Measurements from ENCODE around the gene CYB5RL. TPM values are rescaled to one million over a fixed set of nuclear protein-coding genes. Genes with fewer than 3 reads are reported as not detected.

Gene CYB5RL
- total and polyA plus RNA-seq, 7 donors: 1.4 to 5.7 (median 4.4) TPM

DNA sequence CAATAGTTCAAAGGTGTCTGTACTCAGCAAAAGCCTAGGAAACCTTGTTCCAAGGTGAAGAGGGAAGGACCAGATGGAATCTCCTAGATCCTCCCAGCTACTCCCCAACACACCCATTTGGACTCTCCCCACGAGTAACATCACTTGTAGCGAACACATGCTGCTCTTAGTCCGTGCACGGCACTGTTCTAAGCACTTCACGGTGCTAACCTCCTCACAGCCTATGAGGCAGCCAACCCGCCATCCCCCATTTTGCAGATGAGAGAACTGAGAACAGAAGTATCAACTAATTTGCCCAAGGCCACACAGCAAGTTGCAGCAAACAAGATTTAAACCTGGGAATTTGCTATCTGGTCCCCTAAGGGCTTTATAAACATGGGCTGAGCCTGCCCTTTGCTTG, 24.4 kb upstream of the CYB5RL start:
- WGBS, 2 donors: 83 to 96% methylated on average over 6 of the region's 6 CpGs
- Histone ChIP-seq H3K4me1 (peaks cover 0 to 40% (median 36%) of the 10 kb centered on the region in 4 donors), H3K27me3 (no peaks in the 10 kb centered on the region), H3K9me3 (no peaks in the 10 kb centered on the region), H3K27ac (no peak overlapping the region), H3K36me3 (peaks cover 0 to 24% (median 3%) of the 10 kb centered on the region in 4 donors), H3K4me3 (no peak overlapping the region)
- TF ChIP-seq POLR2A (IDR thresholded peaks at IDR 0.05) (no peak), EP300 (IDR thresholded peaks at IDR 0.05) (no peak), POLR2AphosphoS5 (IDR thresholded peaks at IDR 0.05) (no peak)
- TF ChIP-seq, protein P1, sequence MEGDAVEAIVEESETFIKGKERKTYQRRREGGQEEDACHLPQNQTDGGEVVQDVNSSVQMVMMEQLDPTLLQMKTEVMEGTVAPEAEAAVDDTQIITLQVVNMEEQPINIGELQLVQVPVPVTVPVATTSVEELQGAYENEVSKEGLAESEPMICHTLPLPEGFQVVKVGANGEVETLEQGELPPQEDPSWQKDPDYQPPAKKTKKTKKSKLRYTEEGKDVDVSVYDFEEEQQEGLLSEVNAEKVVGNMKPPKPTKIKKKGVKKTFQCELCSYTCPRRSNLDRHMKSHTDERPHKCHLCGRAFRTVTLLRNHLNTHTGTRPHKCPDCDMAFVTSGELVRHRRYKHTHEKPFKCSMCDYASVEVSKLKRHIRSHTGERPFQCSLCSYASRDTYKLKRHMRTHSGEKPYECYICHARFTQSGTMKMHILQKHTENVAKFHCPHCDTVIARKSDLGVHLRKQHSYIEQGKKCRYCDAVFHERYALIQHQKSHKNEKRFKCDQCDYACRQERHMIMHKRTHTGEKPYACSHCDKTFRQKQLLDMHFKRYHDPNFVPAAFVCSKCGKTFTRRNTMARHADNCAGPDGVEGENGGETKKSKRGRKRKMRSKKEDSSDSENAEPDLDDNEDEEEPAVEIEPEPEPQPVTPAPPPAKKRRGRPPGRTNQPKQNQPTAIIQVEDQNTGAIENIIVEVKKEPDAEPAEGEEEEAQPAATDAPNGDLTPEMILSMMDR (IDR thresholded peaks at IDR 0.05): no peak
- no peak for DNase-seq
- intact Hi-C loops (cut with DNase I): no loop called here

DNA sequence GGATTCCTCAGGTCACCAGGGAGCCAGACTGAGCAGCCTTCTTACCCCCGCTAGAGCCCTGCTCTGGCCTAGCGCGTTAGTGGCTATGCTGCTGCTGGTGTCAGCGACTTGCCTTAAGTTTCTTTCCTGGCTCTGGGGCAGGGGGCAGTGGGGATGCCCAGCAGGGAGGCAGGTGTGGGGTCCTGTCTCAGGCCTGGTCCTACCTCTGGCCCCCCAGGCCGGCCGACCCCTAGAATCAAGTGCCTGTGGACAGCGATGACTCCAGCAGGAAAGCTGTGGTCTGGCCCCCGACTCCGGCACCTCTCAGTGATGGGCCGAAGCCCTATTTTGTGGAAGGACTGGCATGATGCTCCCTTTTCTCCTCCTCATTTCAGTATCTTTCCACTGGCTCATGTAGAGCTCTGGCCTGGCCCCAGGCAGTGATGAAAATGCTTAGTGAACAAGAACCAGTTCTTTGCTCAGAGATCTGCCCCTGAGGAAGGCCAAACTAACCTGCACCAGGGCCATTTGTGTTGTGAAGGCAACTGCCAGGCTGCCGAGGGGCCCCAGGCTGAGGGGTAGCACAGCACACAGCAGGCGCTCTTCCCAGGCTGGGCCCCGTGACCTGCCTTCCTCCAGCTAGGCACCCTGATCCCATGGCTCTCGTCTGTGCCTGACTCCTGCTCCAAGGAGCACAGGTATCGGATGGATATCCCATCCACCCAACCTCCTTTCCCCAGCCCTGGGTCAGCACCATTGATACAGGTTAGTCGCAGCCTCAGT, 23.8 kb upstream of the CYB5RL start:
- WGBS, 2 donors: 94 to 95% methylated on average over 16 of the region's 16 CpGs
- Histone ChIP-seq H3K27me3 (no peaks in the 10 kb centered on the region), H3K9me3 (no peaks in the 10 kb centered on the region), H3K4me3 (no peak overlapping the region), H3K36me3 (peaks cover 0 to 26% (median 3%) of the 10 kb centered on the region in 4 donors), H3K27ac (no peak overlapping the region), H3K4me1 (peaks cover 0 to 40% (median 37%) of the 10 kb centered on the region in 4 donors)
- no peak for DNase-seq
- intact Hi-C loops (cut with DNase I): no loop called here
- TF ChIP-seq POLR2A (IDR thresholded peaks at IDR 0.05) (no peak), EP300 (IDR thresholded peaks at IDR 0.05) (no peak), POLR2AphosphoS5 (IDR thresholded peaks at IDR 0.05) (no peak)
- TF ChIP-seq, protein P1 (IDR thresholded peaks at IDR 0.05): no peak

DNA sequence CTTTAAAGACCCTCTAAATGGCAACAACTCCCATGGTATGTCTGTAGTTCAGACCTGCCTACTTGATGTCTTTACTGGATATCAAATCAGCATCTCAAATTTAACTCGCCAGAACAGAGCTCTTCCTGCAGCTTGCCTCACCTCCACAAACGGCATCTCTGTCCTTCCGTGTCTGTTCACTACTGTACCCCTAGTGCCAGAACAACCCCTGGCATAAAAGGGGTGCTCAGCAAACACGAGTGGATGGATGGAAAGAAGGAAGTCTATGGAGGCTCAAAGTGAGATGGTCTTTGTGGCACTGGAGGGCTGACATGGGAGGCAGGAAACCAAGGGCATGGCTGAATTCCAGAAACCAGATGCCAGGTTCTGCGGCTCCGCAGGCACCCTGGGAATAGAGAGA, 22.9 kb upstream of the CYB5RL start:
- no peak overlapping the region for H3K27ac ChIP-seq
- intact Hi-C loops (cut with DNase I): no loop called here
- peaks cover 0 to 28% (median 4%) of the 10 kb centered on the region in 4 donors for H3K36me3 ChIP-seq
- H3K4me3 ChIP-seq: no peak overlapping the region
- WGBS, 2 donors: 82 to 83% methylated on average over 6 of the region's 6 CpGs
- H3K27me3 ChIP-seq: no peaks in the 10 kb centered on the region
- peaks cover 0 to 37% (median 35%) of the 10 kb centered on the region in 4 donors for H3K4me1 ChIP-seq
- no peaks in the 10 kb centered on the region for H3K9me3 ChIP-seq
- DNase-seq: no peak
- TF ChIP-seq EP300 (IDR thresholded peaks at IDR 0.05) (no peak), POLR2A (IDR thresholded peaks at IDR 0.05) (no peak), POLR2AphosphoS5 (IDR thresholded peaks at IDR 0.05) (no peak)
- TF ChIP-seq, protein P1 (IDR thresholded peaks at IDR 0.05): no peak

DNA sequence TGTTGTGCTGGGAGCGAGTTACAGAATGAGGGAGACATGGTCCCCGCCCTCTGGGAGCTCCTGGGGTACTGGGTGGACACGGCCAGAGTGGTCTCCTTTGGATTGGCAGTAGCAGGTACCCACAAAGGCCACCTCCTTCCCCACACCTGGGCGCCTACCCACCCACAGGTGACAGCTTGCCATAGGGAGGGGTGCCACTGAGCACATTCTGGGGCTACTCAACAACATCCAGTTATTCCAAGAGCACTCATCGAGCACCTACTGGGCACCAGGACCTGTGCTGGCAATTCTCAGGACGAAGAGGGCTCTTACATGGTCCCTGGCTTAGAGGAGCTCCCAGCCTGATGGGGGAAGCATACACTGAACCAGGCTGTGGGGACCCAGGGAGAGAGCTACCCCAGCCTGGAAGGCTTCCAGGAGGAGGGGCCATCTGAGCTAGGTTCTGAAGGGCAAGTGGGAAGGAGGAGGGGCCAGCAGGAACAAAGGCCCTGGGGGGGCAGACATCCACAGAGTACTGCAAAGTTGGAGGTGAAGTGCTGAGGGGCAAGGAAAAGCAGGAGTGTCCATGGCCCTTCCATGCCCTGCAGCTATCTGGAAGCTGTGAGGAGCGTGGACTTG, 22.1 kb upstream of the CYB5RL start:
- Histone ChIP-seq H3K36me3 (peaks cover 4 to 32% (median 11%) of the 10 kb centered on the region in 4 donors), H3K27ac (no peak overlapping the region), H3K4me3 (no peak overlapping the region), H3K9me3 (no peaks in the 10 kb centered on the region), H3K27me3 (no peaks in the 10 kb centered on the region), H3K4me1 (peaks cover 0 to 31% (median 30%) of the 10 kb centered on the region in 4 donors)
- 93 to 95% methylated on average over 7 of the region's 7 CpGs for WGBS, 2 donors
- no peak for TF ChIP-seq POLR2AphosphoS5 (IDR thresholded peaks at IDR 0.05)
- TF ChIP-seq, protein P1 (IDR thresholded peaks at IDR 0.05): no peak
- no peak for TF ChIP-seq POLR2A (IDR thresholded peaks at IDR 0.05)
- TF ChIP-seq EP300 (IDR thresholded peaks at IDR 0.05): no peak
- intact Hi-C loops (cut with DNase I): no loop called here
- DNase-seq: no peak

All from sigmoid colon (tissue), 7 donors.